D721Med (cell line): ENCODE results near the gene EPS8.

Experiments
- DNase-seq: peaks from one replicate; pipeline ENCODE4 v3.0.0; 2011; ENCODE audit warnings: low spot score; ENCODE audit not compliant: insufficient read length
- FAIRE-seq: peaks from 2 replicates; lab custom pipeline; 2011; peaks lifted over from hg19 to GRCh38; lab: Jason Lieb, UNC
- CTCF ChIP-seq: IDR thresholded peaks from 2 replicates; pipeline ENCODE4 v1.5.1; 2012; ENCODE audit warnings: mild to moderate bottlenecking, control low read depth; ENCODE audit not compliant: insufficient read depth; ENCODE audit errors: missing control alignments

Gene EPS8

GRCh38 chr12:15669256-15669948, 119.8 kb downstream of the EPS8 start:
- DNase-seq (no peak), FAIRE-seq (peak; percentile 48)
- TF ChIP-seq CTCF = no peak

- no peak for TF ChIP-seq CTCF
- DNase-seq (no peak), FAIRE-seq (no peak)
Observed at GRCh38 chr12:15664491-15664890, 124.7 kb downstream of the EPS8 start.

GRCh38 chr12:15662983-15663659, 126.1 kb downstream of the EPS8 start:
- DNase-seq (no peak), FAIRE-seq (no peak)
- TF ChIP-seq CTCF = no peak

GRCh38 chr12:15662303-15662980, 126.7 kb downstream of the EPS8 start:
- FAIRE-seq = no peak
- TF ChIP-seq CTCF = no peak
- no peak for DNase-seq

- DNase-seq (no peak), FAIRE-seq (no peak)
- TF ChIP-seq CTCF = no peak
Observed at GRCh38 chr12:15651371-15651770, 137.8 kb downstream of the EPS8 start.

- FAIRE-seq (no peak), DNase-seq (no peak)
- TF ChIP-seq CTCF = no peak
Observed at GRCh38 chr12:15650399-15651128, 138.6 kb downstream of the EPS8 start.
